Measurements from ENCODE around the gene DUSP14.
A peak's percentile ranks its signal among the peaks of the same experiment; 100 is the strongest.

Gene DUSP14

GRCh38 chr17:37512442-37513068 is 22.9 kb downstream of the DUSP14 start:
- DNase-seq (ENCODE audit: low read depth, low spot score) = no peak

GRCh38 chr17:37513711-37514110 is 24.0 kb downstream of the DUSP14 start:
- no peak for DNase-seq (ENCODE audit: low read depth, low spot score)

- no peak for DNase-seq (ENCODE audit: low read depth, low spot score)
Measured at GRCh38 chr17:37516127-37516571, 26.5 kb downstream of the DUSP14 start.

DNA sequence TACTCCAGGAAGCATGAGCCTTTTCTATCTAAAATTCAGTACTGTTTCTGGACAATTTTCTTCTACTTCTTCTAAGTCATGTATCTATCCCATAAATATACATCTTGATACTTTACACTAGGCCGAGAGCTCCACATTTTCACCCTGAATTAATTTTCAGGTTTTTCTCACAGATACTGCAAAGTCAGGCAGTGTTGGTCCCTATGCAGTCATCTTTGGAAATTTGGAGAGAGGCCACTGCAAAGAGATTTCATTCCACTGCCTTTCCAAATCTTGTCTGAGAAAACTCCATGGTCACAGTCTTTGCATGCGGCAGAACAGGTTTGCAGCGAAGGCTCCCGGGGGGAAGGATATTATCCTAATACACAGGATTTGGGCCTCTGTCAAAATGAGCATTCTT is 28.2 kb downstream of the DUSP14 start:
- no peak for DNase-seq (ENCODE audit: low read depth, low spot score)

DNA sequence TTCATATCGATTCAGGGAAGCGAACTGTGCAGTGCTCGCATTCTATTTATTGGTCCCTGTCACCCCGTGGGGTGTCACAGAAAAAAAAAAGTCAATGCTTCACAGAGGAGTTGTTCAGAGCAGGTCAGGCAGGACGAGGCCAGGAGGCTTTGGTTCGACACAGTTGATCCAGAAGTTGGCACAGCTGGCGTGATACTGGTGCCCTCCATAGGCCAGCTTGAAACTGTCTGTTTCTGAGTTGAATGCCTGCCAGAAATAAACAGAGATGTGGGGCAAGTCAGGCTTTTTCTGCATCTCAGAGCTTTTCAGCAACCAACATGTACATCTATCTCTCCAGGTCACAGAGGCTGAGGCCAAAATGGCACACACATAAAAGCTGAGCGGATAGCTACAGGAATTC is 29.1 kb downstream of the DUSP14 start:
- no peak for DNase-seq (ENCODE audit: low read depth, low spot score)

- no peak for DNase-seq (ENCODE audit: low read depth, low spot score)
Measured at GRCh38 chr17:37519251-37519985, 29.7 kb downstream of the DUSP14 start.

GRCh38 chr17:37520174-37520573 is 30.5 kb downstream of the DUSP14 start:
- DNase-seq (ENCODE audit: low read depth, low spot score) = no peak

- DNase-seq (ENCODE audit: low read depth, low spot score) = no peak
Measured at GRCh38 chr17:37521821-37522220, 32.1 kb downstream of the DUSP14 start.

DNA sequence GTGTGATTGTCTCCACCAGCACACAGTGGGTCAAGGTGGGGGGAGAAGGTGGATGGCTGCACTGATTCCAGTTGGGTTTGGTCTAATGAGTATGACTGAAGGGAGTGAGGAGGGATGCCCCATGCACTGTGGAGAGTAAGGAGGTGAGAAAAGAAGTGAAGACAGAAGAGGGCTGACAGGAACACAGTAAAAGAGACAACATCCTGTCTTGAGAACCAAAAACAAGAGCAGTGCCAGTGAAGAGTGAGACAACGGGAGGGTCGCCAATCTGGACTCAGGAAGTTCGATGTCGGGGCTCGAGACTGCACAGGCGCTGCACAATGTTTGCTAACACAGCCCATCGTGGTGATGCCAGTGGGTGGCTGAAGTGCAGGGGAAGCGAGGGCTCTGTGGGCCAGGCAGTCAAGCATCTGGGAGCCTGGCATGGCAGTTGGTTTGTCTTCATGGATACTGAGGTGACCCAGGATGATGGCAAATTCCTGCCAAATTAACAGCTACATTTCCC is 34.1 kb downstream of the DUSP14 start:
- DNase-seq (ENCODE audit: low read depth, low spot score) = no peak

- DNase-seq (ENCODE audit: low read depth, low spot score) = peak; percentile 20
Measured at GRCh38 chr17:37527249-37527851, 37.7 kb downstream of the DUSP14 start.

DNA sequence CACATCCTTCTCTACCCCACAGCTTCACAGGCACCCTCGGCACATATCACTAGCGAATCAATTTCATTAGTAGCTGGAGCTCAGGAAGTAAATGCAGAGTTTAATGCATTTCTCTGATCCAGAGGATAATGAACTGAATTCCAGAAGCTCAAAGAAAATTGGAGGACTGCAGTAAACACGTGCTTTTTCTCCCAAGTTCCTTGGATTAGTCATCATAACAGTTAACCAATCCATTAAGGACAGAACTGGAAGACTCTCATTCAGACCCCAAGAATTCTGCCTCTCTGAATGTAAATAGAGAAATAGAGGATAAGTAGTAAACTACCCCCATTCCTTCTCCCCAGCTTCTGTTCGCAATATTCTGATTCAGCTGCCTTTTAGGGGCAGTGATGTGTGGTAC is 40.7 kb downstream of the DUSP14 start:
- DNase-seq (ENCODE audit: low read depth, low spot score) = no peak

GRCh38 chr17:37532756-37533155 is 43.1 kb downstream of the DUSP14 start:
- no peak for DNase-seq (ENCODE audit: low read depth, low spot score)

DNA sequence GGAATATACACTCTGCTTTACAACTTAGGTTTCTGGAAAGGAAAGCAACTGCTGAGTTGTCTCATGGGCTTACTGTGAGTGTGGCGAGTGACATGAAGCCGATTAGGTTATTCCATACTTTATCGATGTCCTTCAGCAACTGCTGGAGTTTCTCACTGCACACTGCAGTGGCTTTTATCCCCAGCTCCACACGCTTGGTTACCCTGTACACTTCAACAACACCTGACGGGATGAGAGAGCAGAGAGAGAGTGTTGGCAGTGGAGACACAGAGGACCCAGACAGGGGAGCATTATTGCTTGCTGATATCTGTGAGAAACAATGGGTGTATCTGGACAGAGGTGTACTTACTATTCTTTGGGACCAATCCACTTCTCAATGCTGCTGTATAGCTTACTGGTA is 46.2 kb downstream of the DUSP14 start:
- DNase-seq (ENCODE audit: low read depth, low spot score) = no peak

DNA sequence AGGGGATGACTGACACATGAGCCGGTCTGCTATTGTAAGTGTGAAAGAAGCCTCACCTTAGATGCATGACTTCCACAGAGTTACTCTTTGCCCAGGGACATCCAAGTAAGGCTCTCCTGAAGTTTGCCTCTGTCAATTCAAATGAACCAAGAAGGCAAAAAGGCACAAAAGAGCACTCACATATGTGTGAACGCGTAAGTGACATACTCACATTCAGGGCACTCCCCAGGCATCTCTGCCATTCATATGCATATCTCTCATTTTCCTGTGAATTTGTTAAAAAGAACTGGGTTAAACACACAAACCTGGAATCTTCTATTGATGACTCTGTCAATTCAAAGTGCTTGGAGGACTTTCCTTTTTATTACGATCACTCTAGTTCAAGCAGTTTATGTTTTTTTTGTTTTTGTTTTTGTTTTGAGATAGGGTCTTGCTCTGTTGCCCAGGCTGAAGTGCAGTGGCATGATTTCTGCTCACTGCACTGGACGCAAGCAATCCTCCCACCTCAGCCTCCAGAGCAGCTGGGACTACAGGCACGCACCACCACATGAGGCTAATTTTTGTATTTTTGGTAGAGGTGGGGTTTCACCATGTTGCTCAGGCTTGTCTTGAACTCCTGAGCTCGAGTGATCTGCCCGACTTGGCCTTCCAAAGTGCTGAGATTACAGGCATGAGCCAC is 49.4 kb downstream of the DUSP14 start:
- no peak for DNase-seq (ENCODE audit: low read depth, low spot score)

GRCh38 chr17:37541880-37542660 is 52.4 kb downstream of the DUSP14 start:
- DNase-seq (ENCODE audit: low read depth, low spot score) = no peak

DNA sequence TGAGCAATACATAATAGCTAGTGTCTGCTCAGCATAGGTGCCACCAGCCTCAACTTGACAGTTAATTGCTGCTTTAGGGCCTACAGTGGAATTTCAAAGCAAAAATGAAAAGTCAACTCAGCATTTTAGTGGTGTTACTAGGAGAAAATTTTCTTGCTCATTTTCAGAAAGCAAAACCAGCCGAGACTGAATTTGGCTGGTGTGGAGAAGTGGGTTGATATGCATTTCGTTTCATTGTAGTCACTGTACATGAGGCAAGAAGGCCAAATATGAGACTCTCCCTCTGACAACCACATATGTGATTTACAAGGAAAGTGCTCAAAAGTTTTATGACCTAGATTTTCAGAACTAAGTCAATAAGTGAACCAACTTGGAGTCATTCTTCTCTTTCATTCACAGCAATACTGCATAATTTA is 54.0 kb downstream of the DUSP14 start:
- no peak for DNase-seq (ENCODE audit: low read depth, low spot score)

GRCh38 chr17:37545486-37545885 is 55.8 kb downstream of the DUSP14 start:
- no peak for DNase-seq (ENCODE audit: low read depth, low spot score)

- DNase-seq (ENCODE audit: low read depth, low spot score) = no peak
Measured at GRCh38 chr17:37546302-37546701, 56.6 kb downstream of the DUSP14 start.

GRCh38 chr17:37547986-37548385 is 58.3 kb downstream of the DUSP14 start:
- DNase-seq (ENCODE audit: low read depth, low spot score) = no peak

GRCh38 chr17:37551788-37552187 is 62.1 kb downstream of the DUSP14 start:
- DNase-seq (ENCODE audit: low read depth, low spot score) = no peak

GRCh38 chr17:37553401-37553966 is 63.8 kb downstream of the DUSP14 start:
- no peak for DNase-seq (ENCODE audit: low read depth, low spot score)

All from ELF-1 (cell line).